HG02870 (cell line): ENCODE data around the gene ARMH4.

ENCODE experiments used
- ATAC-seq: cut with Tn5 transposase; IDR thresholded peaks from one replicate; pipeline ENCODE4 v1.9.1; 2021; ENCODE audit warnings: mild to moderate bottlenecking, moderate library complexity; ENCODE audit not compliant: unreplicated experiment

Gene ARMH4

GRCh38 chr14:57970594-57970993 is 181.4 kb downstream of the ARMH4 start:
- no peak for ATAC-seq

- no peak for ATAC-seq
These were observed 181.8 kb downstream of the ARMH4 start for GRCh38 chr14:57970175-57970574.

- ATAC-seq, result no peak
These were observed 188.9 kb downstream of the ARMH4 start for GRCh38 chr14:57963071-57963470.

- ATAC-seq, result no peak
These were observed 189.5 kb downstream of the ARMH4 start for GRCh38 chr14:57962325-57963035.

GRCh38 chr14:57961786-57962060 is 190.3 kb downstream of the ARMH4 start:
- ATAC-seq, result no peak

GRCh38 chr14:57960946-57961785 is 190.8 kb downstream of the ARMH4 start:
- no peak for ATAC-seq

GRCh38 chr14:57957441-57957840 is 194.6 kb downstream of the ARMH4 start:
- no peak for ATAC-seq
